Activated CD4-positive, CD25-positive, alpha-beta regulatory T cell treated with anti-CD3 and anti-CD28 coated beads, Interleukin-2, amount 50 U/mL, for 16 hours (primary cell): ENCODE measurements around the gene AMPD3.

ENCODE experiments used
- DNase-seq: peaks from one replicate; pipeline ENCODE4 v3.0.0-alpha.2; 2020; ENCODE audit warnings: low read depth, low spot score

The AMPD3 gene

GRCh38 chr11:10503221-10503620, 48.2 kb downstream of the AMPD3 start:
- DNase-seq, result no peak

DNA sequence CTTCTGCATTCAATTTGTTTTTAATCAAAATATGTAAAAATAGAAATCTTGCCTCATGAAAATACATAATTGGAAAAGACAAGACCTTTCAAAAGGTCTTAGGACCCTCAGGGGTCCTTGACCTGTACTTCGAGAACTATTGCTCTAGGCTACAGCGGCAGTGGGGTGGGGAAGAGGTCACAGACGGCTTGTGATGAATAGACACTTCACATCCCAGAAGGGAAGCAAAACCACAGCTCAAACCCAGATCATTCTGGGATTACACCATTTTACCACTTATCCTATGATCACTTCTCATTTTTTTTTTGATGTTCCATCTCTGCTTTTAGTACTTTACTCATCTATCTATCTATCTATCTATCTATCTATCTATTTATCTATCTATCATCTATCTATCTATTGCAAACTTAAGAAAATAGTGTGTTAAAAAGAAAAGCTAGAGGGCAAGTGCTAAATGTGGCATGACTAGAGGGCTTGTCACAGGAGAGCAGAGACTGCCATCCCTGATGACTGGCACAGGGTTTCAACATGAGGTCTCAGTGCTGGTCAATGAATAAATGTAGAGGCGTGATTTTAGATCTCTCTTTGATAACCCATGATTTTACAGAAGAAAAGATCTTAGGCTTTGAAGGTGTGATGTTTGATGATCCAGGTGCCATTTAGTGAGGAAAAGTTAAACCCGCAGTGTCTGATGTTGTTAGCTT, 48.9 kb downstream of the AMPD3 start:
- DNase-seq, result no peak

DNA sequence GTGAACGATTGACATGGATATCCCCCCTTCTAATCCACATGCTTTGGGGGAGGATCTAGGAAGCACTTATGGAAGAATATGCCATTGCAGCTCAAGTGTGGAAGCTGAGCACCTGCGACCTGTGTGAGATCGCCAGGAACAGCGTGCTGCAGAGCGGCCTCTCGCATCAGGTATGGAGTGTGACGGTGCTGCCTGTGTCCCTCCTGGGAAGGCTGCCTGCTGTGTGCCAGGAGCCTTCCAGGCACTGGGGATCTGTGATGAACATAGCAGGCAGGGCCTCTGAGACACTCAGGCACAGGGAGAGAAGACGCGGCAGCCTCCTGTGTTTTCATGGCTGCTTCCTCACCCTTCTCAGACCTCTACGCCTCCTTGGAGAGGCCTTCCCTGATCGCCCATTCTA, 49.4 kb downstream of the AMPD3 start:
- no peak for DNase-seq

- DNase-seq, result no peak
These were observed 50.4 kb downstream of the AMPD3 start for GRCh38 chr11:10505278-10506007.

- no peak for DNase-seq
These were observed 50.9 kb downstream of the AMPD3 start for GRCh38 chr11:10506008-10506370.

- no peak for DNase-seq
These were observed 56.1 kb downstream of the AMPD3 start for GRCh38 chr11:10511181-10511621.

DNA sequence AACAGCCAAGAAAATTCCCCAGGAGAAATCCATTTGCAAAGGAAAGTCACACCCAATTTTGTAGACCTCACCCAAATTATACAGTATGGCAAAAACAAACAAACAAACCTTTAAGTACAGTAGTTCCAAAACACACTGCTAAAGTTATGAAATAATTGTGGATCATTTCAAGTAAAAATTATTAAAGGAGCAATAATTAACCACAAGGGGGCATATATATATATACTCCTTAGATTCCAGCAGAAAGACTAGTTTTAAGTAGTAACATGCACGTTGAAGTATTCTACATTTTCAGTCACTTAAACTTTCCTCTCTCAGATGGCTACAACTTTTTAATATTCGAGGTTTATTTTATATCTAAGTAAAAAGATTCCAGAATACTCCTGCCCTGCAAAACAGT, 59.1 kb downstream of the AMPD3 start:
- DNase-seq, result no peak

DNA sequence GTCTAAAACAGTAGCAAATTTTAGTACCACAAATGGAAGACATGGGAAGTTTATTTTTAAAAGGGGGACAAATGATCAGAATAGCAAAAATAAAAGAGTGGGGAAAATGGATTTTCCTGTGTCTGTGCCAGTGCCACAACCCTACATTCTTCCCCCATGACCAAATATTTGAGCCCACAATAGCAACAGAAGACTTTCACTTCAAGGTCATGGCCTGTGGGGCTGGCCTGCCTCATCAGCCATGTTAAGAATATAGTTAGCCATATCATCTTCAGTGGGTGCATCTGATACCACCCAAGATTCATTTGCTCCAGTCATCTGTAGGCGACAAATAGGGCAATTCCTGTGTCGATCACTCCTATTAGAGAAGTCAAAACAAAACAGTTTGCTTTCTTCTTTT, 59.6 kb downstream of the AMPD3 start:
- no peak for DNase-seq

GRCh38 chr11:10515418-10515817, 60.4 kb downstream of the AMPD3 start:
- no peak for DNase-seq

- no peak for DNase-seq
These were observed 63.1 kb downstream of the AMPD3 start for GRCh38 chr11:10518123-10518522.

- DNase-seq, result no peak
These were observed 63.8 kb downstream of the AMPD3 start for GRCh38 chr11:10518891-10519290.

DNA sequence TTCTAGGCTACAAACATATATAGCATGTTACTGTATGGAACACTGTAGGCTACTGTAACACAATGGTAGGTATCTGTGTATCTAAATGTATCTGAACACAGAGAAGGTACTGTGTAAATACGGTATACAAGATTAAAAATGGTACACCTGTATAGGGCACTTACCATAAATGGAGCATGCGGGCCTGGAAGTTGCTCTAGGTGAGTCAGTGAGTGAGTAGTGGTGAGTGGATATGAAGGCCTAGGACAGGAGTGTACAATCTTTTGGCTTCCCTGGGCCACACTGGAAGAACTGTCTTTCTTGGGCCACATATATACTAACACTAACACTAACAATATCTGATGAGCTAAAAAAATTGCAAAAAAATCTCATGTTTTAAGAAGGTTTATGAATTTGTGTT, 64.6 kb downstream of the AMPD3 start:
- no peak for DNase-seq

DNA sequence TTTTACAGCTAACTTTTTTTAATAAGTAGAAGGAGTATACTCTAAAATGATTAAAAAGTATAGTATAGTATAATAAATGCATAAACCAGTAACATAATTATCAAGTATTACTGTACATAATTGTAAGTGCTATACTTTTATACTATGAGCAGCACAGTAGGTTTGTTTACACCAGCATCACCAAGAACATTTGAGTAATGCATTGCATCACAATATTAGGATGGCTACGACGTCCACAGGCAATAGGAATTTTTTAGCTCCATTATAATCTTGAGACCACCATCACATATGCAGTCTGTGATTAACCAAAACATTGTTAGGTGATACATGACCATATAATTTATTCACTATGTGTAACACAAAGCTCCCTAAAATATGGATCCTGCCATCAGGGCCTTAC, 65.5 kb downstream of the AMPD3 start:
- no peak for DNase-seq

- DNase-seq, result no peak
These were observed 67.2 kb downstream of the AMPD3 start for GRCh38 chr11:10522276-10522675.

DNA sequence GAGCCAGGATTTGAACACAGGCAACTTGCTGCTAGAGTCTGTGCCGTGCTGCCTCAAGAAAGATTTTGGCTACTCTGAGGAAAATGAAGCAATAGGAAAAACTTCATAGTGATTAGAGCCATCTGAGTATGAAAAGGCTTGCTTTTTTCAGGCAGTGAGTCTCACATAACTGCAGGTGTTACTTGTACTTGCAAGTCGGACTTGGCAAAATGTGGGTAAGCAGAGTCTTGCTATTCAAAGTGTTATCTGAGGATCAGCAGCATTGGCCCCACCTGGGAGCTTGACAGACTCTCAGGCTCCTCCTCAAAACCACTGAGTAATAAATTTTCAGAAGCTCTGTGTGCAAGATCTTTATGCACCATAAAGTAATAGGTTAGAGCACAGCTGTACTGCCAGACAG, 67.9 kb downstream of the AMPD3 start:
- DNase-seq, result no peak

DNA sequence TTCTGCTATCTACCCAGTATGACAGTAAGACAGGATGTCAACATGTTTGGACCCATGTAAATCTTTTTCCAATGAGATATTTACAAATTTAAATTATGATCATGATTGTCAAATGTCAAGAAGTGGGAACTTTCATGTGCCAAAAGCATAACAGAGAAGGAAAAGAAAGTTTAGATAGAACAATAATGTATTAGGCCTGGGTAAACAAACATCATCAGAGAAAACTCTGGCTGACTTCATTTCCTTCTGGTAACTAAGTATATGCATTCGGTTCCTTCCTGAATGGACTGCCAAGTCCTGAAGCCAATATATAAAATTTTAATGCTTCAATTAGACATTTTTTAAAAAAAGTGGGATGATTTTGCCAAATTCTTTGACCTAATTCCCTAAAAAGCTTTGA, 69.4 kb downstream of the AMPD3 start:
- no peak for DNase-seq

GRCh38 chr11:10526974-10527918, 72.2 kb downstream of the AMPD3 start:
- DNase-seq, result no peak

DNA sequence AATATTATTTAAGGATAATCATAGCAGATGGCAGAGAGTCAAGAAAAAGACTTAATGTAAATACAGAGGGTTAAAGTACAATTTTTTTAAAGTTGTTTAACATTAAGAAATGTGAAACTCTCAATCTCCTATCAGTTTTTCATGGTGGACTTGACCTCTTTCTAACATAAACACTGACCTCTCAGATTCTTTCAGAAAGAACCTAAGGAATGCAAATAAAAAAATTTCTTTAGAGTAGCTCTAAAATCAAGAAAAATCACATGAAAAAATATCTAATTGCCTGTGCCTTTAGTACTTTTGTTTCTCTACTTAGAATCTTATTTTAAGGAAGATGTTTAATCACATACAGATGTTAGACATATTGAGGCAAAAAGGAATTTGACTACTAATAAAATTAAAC, 73.1 kb downstream of the AMPD3 start:
- DNase-seq, result no peak

- no peak for DNase-seq
These were observed 74.2 kb downstream of the AMPD3 start for GRCh38 chr11:10529279-10529678.

- DNase-seq, result no peak
These were observed 77.5 kb downstream of the AMPD3 start for GRCh38 chr11:10532526-10532925.

DNA sequence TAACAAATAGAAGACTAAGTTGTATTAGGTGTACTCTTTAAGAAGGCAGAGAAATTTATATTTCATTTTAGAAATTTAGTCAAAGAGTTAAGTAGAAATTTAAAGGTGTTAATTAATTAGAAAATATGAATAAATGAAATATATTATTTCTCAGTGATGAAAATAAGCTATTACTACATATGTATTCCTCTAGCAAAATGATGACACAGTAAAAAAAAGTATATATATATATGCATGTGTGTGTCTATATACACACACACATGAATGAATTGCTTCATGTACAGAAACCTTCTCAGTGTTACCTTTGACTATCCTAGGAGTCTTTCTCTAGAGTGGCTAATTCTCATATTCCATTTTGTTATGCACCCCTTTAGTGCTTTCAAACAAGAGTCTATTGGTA, 78.3 kb downstream of the AMPD3 start:
- DNase-seq, result no peak

DNA sequence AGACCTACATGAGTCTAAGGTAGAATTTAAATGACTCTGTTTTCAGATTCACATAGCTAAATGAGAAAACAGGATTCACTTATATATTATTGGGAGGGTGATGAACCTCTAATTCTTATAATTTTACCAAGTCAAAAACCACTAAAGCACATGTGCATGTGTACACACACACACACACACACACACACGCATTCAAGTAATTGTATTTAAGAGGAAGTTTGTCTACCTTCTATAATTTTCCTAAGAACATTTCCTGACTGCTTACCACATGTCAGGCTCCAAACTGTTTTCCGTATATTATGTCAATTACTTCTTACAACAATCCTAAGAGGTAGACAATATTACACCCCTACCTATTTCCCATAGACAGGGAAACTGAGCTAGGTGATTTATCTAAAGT, 79.3 kb downstream of the AMPD3 start:
- no peak for DNase-seq
